ENCODE data around the gene EID2. TPM values are rescaled to one million over a fixed set of nuclear protein-coding genes. Genes with fewer than 3 reads are reported as not detected.

EID2 gene
- polyA plus RNA-seq, 1 of the 3 experiments (the other 2 are of a cell fraction) = 14.1 TPM

DNA sequence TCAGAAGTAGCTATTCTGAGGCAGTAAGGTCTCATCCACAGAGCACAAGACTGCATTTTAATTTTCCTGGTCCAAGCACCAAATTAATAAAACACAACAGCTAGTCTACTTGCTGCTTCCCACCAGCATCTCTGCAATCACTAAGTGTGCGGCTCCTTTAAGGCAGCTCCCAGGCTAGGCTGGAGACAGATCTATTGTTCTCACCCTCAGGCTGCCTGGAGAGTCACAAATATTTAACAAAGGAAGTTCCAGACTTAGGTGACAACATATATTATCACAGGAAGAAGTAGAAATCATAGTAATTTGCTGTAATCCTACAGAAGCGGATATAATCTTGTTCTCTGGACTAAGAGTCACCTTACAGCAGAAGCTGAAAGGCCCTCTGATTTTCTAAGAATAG lies 2.2 kb upstream of the EID2 start:
- H3K27ac ChIP-seq (ENCODE audit: low read depth in 2 of 2, low read length in 1 of 2) = no peak overlapping the region
- H3K36me3 ChIP-seq (replicated peaks in 1 of 2; ENCODE audit: control insufficient read depth in 1 of 2, insufficient read depth in 2 of 2, low read length in 1 of 2) = no peaks in the 10 kb centered on the region
- H3K9ac ChIP-seq = no peak overlapping the region
- peaks cover 7% of the 10 kb centered on the region; the same call in 1 of the 2 replicates for H4K20me1 ChIP-seq (ENCODE audit: insufficient read depth)
- no peaks in the 10 kb centered on the region for H3F3A ChIP-seq (replicated peaks; ENCODE audit: insufficient read depth)
- DNase-seq = no peak
- ChIA-PET CTCF (interaction anchor here (0.7 to 3.1 kb wide), 6 partner anchors 9 to 302 kb away, joined by 3 to 20 read pairs (median 4); no protein-coding TSS in a partner anchor), POLR2A (no interaction called here)
- no peaks in the 10 kb centered on the region for H3K9me2 ChIP-seq
- TF ChIP-seq NRF1 (IDR thresholded peaks at IDR 0.05; ENCODE audit: low read depth, low read length) (no peak), CHD2 (IDR thresholded peaks at IDR 0.05; ENCODE audit: low read length, partially characterized antibody) (no peak), GABPA (IDR thresholded peaks at IDR 0.05; ENCODE audit: low read depth) (no peak), RCOR1 (IDR thresholded peaks at IDR 0.05; ENCODE audit: low read length) (no peak), TEAD4 (IDR thresholded peaks at IDR 0.05; ENCODE audit: borderline replicate concordance, insufficient read depth) (no peak), SMC3 (IDR thresholded peaks at IDR 0.05; ENCODE audit: low read depth, low read length) (no peak), TCF12 (IDR thresholded peaks at IDR 0.05) (no peak), JUND (IDR thresholded peaks at IDR 0.05) (no peak), MEF2A (IDR thresholded peaks at IDR 0.05; ENCODE audit: borderline replicate concordance, low read depth) (no peak), EP300 (IDR thresholded peaks at IDR 0.05; ENCODE audit: borderline replicate concordance in 1 of 2, low read depth in 1 of 2, low read length in 1 of 2) (no peak), RFX5 (IDR thresholded peaks at IDR 0.05; ENCODE audit: low read length) (no peak), EZH2phosphoT487 (IDR thresholded peaks at IDR 0.05; ENCODE audit: borderline replicate concordance, low read depth) (no peak)
- TF ChIP-seq, protein P1, sequence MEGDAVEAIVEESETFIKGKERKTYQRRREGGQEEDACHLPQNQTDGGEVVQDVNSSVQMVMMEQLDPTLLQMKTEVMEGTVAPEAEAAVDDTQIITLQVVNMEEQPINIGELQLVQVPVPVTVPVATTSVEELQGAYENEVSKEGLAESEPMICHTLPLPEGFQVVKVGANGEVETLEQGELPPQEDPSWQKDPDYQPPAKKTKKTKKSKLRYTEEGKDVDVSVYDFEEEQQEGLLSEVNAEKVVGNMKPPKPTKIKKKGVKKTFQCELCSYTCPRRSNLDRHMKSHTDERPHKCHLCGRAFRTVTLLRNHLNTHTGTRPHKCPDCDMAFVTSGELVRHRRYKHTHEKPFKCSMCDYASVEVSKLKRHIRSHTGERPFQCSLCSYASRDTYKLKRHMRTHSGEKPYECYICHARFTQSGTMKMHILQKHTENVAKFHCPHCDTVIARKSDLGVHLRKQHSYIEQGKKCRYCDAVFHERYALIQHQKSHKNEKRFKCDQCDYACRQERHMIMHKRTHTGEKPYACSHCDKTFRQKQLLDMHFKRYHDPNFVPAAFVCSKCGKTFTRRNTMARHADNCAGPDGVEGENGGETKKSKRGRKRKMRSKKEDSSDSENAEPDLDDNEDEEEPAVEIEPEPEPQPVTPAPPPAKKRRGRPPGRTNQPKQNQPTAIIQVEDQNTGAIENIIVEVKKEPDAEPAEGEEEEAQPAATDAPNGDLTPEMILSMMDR (IDR thresholded peaks at IDR 0.05) = no peak
- TF ChIP-seq, protein P2, sequence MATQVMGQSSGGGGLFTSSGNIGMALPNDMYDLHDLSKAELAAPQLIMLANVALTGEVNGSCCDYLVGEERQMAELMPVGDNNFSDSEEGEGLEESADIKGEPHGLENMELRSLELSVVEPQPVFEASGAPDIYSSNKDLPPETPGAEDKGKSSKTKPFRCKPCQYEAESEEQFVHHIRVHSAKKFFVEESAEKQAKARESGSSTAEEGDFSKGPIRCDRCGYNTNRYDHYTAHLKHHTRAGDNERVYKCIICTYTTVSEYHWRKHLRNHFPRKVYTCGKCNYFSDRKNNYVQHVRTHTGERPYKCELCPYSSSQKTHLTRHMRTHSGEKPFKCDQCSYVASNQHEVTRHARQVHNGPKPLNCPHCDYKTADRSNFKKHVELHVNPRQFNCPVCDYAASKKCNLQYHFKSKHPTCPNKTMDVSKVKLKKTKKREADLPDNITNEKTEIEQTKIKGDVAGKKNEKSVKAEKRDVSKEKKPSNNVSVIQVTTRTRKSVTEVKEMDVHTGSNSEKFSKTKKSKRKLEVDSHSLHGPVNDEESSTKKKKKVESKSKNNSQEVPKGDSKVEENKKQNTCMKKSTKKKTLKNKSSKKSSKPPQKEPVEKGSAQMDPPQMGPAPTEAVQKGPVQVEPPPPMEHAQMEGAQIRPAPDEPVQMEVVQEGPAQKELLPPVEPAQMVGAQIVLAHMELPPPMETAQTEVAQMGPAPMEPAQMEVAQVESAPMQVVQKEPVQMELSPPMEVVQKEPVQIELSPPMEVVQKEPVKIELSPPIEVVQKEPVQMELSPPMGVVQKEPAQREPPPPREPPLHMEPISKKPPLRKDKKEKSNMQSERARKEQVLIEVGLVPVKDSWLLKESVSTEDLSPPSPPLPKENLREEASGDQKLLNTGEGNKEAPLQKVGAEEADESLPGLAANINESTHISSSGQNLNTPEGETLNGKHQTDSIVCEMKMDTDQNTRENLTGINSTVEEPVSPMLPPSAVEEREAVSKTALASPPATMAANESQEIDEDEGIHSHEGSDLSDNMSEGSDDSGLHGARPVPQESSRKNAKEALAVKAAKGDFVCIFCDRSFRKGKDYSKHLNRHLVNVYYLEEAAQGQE (IDR thresholded peaks at IDR 0.05; ENCODE audit: low read depth, low read length) = no peak
- TF ChIP-seq, protein P3, sequence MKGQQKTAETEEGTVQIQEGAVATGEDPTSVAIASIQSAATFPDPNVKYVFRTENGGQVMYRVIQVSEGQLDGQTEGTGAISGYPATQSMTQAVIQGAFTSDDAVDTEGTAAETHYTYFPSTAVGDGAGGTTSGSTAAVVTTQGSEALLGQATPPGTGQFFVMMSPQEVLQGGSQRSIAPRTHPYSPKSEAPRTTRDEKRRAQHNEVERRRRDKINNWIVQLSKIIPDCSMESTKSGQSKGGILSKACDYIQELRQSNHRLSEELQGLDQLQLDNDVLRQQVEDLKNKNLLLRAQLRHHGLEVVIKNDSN (IDR thresholded peaks at IDR 0.05; ENCODE audit: borderline replicate concordance, low read depth) = no peak
- TF ChIP-seq, protein P4, sequence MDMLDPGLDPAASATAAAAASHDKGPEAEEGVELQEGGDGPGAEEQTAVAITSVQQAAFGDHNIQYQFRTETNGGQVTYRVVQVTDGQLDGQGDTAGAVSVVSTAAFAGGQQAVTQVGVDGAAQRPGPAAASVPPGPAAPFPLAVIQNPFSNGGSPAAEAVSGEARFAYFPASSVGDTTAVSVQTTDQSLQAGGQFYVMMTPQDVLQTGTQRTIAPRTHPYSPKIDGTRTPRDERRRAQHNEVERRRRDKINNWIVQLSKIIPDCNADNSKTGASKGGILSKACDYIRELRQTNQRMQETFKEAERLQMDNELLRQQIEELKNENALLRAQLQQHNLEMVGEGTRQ (IDR thresholded peaks at IDR 0.05; ENCODE audit: borderline replicate concordance, low read depth, low read length) = no peak
- peaks cover 23% of the 10 kb centered on the region for H3K79me2 ChIP-seq (ENCODE audit: insufficient read depth)
- WGBS (ENCODE audit: low lambda C conversion rate) = 69% methylated on average over 2 of the region's 2 CpGs
- H3K4me1 ChIP-seq (ENCODE audit: control insufficient read depth in 1 of 2, insufficient read depth in 2 of 2, low read depth in 1 of 2, low read length in 1 of 2) = peaks cover 3 to 7% of the 10 kb centered on the region in 2 experiments; a peak in 2 of 4 replicates
- no peak overlapping the region for H3K4me3 ChIP-seq (ENCODE audit: low read depth in 2 of 2, low read length in 1 of 2)
- peaks cover 6% of the 10 kb centered on the region; the same call in 1 of the 2 replicates for H3K27me3 ChIP-seq (ENCODE audit: insufficient read depth)
- no peak overlapping the region for H2AFZ ChIP-seq (ENCODE audit: low read depth)
- H3K9me3 ChIP-seq = no peaks in the 10 kb centered on the region
- no peak overlapping the region for H3K4me2 ChIP-seq
